B cell (primary cell): Measurements from ENCODE around the gene LIPC. TPM values are rescaled to one million over a fixed set of nuclear protein-coding genes. Genes with fewer than 3 reads are reported as not detected.

Experiments
- ATAC-seq: fragments of 200-7000 bp; cut with Tn5 transposase; one replicate; pipeline ENCODE4 v1.10.0; 2021; ENCODE audit warnings: low read depth, mild to moderate bottlenecking, moderate number of reproducible peaks, moderate library complexity
- CTCF ChIA-PET: fragments of 350-600 bp; sonication (Branson Sonifier 250); formaldehyde crosslinking; loops from one replicate; lab custom pipeline; 2021; ENCODE audit warnings: antibody characterized with exemption, inconsistent platforms; lab: Charles Lee
- POLR2A ChIA-PET: fragments of 350-600 bp; sonication (Branson Sonifier 250); formaldehyde crosslinking; loops from one replicate; lab custom pipeline; 2021; ENCODE audit warnings: antibody characterized with exemption; lab: Charles Lee
- DNase-seq: peaks from one replicate; pipeline ENCODE4 v3.0.0; 2013
- H2AFZ ChIP-seq: 2 replicates; pipeline ENCODE4 v1.6.1; 2012; ENCODE audit warnings: mild to moderate bottlenecking, low read depth, low read length; ENCODE audit not compliant: insufficient read depth, poor library complexity, severe bottlenecking
- H3K27ac ChIP-seq, 2 donors: 1 replicate in 1 of 2; 2 replicates in 1 of 2; pipeline ENCODE4 v1.5.1; 2012 to 2013; ENCODE audit warnings: low read length in 2 of 2, mild to moderate bottlenecking in 2 of 2, moderate library complexity in 1 of 2
- H3K27me3 ChIP-seq, 4 experiments: fragments of 200-600 bp in 1 of 4; sonication (generic) in 1 of 4; replicated peaks in 1 of 4; 1 replicate in 2 of 4; 2 replicates in 2 of 4; pipeline versions ENCODE4 v1.6.1 to v1.7.0; 2013 to 2016; ENCODE audit warnings: low read length in 3 of 4, mild to moderate bottlenecking in 2 of 4, mixed read lengths in 1 of 4, moderate library complexity in 1 of 4; ENCODE audit not compliant: insufficient read depth in 4 of 4, control insufficient read depth in 3 of 4; ENCODE audit errors: control extremely low read depth in 1 of 4
- H3K36me3 ChIP-seq, 2 experiments: replicated peaks in 1 of 2; 1 replicate in 1 of 2; 2 replicates in 1 of 2; pipeline versions ENCODE4 v1.6.1 to v1.7.1; 2013; ENCODE audit warnings: low read length in 1 of 2; ENCODE audit not compliant: insufficient read depth in 2 of 2, control insufficient read depth in 1 of 2; ENCODE audit errors: control extremely low read depth in 1 of 2, extremely low read depth in 1 of 2
- H3K4me1 ChIP-seq, 2 donors: fragments of 200-600 bp in 1 of 2; sonication (generic) in 1 of 2; 1 replicate in 1 of 2; 2 replicates in 1 of 2; pipeline versions ENCODE4 v1.5.1 to v1.6.1; 2013 to 2017; ENCODE audit warnings: low read length in 2 of 2; ENCODE audit not compliant: control insufficient read depth in 2 of 2, insufficient read depth in 2 of 2
- H3K4me2 ChIP-seq: replicated peaks from 2 replicates; pipeline ENCODE3; 2012; ENCODE audit warnings: mild to moderate bottlenecking, low read depth, low read length; ENCODE audit not compliant: poor library complexity, severe bottlenecking
- H3K4me3 ChIP-seq, 5 experiments: fragments of 200-600 bp in 1 of 5; sonication (generic) in 1 of 5; 1 replicate in 3 of 5; 2 replicates in 2 of 5; pipeline versions ENCODE4 v1.5.1 to v1.7.0; 2011 to 2016; ENCODE audit warnings: low read length in 4 of 5, mild to moderate bottlenecking in 4 of 5, low read depth in 2 of 5, control low read depth in 1 of 5, moderate library complexity in 1 of 5; ENCODE audit not compliant: insufficient read depth in 1 of 5; ENCODE audit errors: control extremely low read depth in 1 of 5, extremely low read depth in 1 of 5
- H3K79me2 ChIP-seq: fragments of 200-600 bp; sonication (generic); one replicate; pipeline ENCODE4 v1.6.0; 2016; ENCODE audit warnings: low read length; ENCODE audit not compliant: control insufficient read depth, insufficient read depth
- H3K9ac ChIP-seq: fragments of 200-600 bp; sonication (generic); 2 replicates; pipeline ENCODE4 v1.6.1; 2017; ENCODE audit warnings: mild to moderate bottlenecking, low read length, moderate library complexity
- H3K9me3 ChIP-seq, 3 donors: one replicate each; pipeline versions ENCODE4 v1.6.1 to v1.7.1; 2013; ENCODE audit warnings: low read length in 2 of 3; ENCODE audit not compliant: control insufficient read depth in 2 of 3, insufficient read depth in 1 of 3; ENCODE audit errors: control extremely low read depth in 1 of 3
- H4K20me1 ChIP-seq: 2 replicates; pipeline ENCODE4 v1.6.0; 2012; ENCODE audit warnings: mild to moderate bottlenecking, low read length; ENCODE audit not compliant: insufficient read depth, control insufficient read depth, poor library complexity, severe bottlenecking
- H3K27ac Mint-ChIP-seq: one replicate; pipeline ENCODE4 v1.8.0; 2021; ENCODE audit warnings: mixed read lengths
- H3K27me3 Mint-ChIP-seq: one replicate; pipeline ENCODE4 v1.8.0; 2021; ENCODE audit warnings: mixed read lengths
- H3K4me1 Mint-ChIP-seq: one replicate; pipeline ENCODE4 v1.8.0; 2021; ENCODE audit warnings: mixed read lengths
- H3K4me3 Mint-ChIP-seq: one replicate; pipeline ENCODE4 v1.8.0; 2021; ENCODE audit warnings: mixed read lengths
- H3K9me3 Mint-ChIP-seq: one replicate; pipeline ENCODE4 v1.8.0; 2022; ENCODE audit warnings: mixed read lengths; ENCODE audit not compliant: insufficient read depth
- EZH2 ChIP-seq: IDR thresholded peaks from 2 replicates; pipeline ENCODE4 v1.6.1; 2012; ENCODE audit warnings: borderline replicate concordance, low read depth, mild to moderate bottlenecking, moderate library complexity, low read length; ENCODE audit not compliant: insufficient read depth, poor library complexity, severe bottlenecking
- WGBS: methylation state at CpG from one replicate; pipeline ENCODE4 v1.1.5; 2013; ENCODE audit warnings: missing lambda C conversion rate; ENCODE audit not compliant: insufficient coverage; 5-methylcytosine and 5-hydroxymethylcytosine counted together
- intact Hi-C: fragments of 100-400 bp; cut with micrococcal nuclease; formaldehyde crosslinking; loops from one replicate; pipeline ENCODE4 v1.10.0; 2022
- polyA plus RNA-seq: library from polyadenylated mRNA; depleted of rRNA; stranded (reverse); fragments of >200 nt; gene quantifications from 2 replicates; pipeline ENCODE4 v1.2.3, GENCODE V29; 2012
- total RNA-seq, 2 donors: library from RNA; stranded (reverse); fragments of 120-200 nt in 1 of 2; gene quantifications; 1 replicate in 1 of 2; 2 replicates in 1 of 2; pipeline versions ENCODE4 v1.2.3 to v1.2.4, GENCODE V29; 2013 to 2022
- TF ChIP-seq, protein P1 (sequence below): fragments of 200-600 bp; IDR thresholded peaks from one replicate; pipeline ENCODE4 v1.8.0; 2022; ENCODE audit warnings: antibody characterized with exemption, mild to moderate bottlenecking

Gene LIPC
- total and polyA plus RNA-seq, 2 donors (not counting 1 experiment from before 2014, with no cell fraction given): not detected

DNA sequence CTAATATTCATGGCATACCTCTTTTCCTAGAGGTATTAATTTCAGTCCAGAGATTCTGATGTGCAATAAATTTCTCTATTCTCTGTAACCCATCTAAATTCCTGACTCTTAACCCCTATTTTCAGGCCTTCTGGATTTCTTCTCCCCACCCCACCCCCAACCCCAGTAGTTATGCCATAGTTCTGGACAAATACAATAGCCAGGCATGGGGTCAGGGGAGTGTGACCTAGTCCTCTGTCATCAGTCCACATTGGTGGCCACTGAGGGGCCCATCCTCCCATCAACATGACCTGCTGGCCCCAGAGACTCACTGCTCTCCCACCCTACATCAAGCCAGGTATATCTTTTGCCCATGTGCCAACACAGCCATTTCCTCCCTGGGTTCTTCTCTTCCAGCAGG is 3.8 kb upstream of the LIPC start:
- H3K4me1 ChIP-seq: no peaks in the 10 kb centered on the region
- Mint-ChIP-seq H3K4me3 (no peak overlapping the region), H3K9me3 (no peaks in the 10 kb centered on the region), H3K4me1 (no peaks in the 10 kb centered on the region), H3K27me3 (peaks cover 19% of the 10 kb centered on the region), H3K27ac (no peak overlapping the region)
- H3K27ac ChIP-seq: no peak overlapping the region
- H3K4me3 ChIP-seq: no peak overlapping the region
- TF ChIP-seq, protein P1, sequence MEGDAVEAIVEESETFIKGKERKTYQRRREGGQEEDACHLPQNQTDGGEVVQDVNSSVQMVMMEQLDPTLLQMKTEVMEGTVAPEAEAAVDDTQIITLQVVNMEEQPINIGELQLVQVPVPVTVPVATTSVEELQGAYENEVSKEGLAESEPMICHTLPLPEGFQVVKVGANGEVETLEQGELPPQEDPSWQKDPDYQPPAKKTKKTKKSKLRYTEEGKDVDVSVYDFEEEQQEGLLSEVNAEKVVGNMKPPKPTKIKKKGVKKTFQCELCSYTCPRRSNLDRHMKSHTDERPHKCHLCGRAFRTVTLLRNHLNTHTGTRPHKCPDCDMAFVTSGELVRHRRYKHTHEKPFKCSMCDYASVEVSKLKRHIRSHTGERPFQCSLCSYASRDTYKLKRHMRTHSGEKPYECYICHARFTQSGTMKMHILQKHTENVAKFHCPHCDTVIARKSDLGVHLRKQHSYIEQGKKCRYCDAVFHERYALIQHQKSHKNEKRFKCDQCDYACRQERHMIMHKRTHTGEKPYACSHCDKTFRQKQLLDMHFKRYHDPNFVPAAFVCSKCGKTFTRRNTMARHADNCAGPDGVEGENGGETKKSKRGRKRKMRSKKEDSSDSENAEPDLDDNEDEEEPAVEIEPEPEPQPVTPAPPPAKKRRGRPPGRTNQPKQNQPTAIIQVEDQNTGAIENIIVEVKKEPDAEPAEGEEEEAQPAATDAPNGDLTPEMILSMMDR: no peak
- TF ChIP-seq EZH2: no peak
- ChIA-PET CTCF (no interaction called here), POLR2A (no interaction called here)
- intact Hi-C loops: no loop called here
- no peak for DNase-seq
- H3K4me2 ChIP-seq: no peak overlapping the region
- H2AFZ ChIP-seq: no peak overlapping the region
- no peak for ATAC-seq
- H3K36me3 ChIP-seq: no peaks in the 10 kb centered on the region
- no peaks in the 10 kb centered on the region for H3K27me3 ChIP-seq
- no peaks in the 10 kb centered on the region for H3K9me3 ChIP-seq
- no peaks in the 10 kb centered on the region for H3K79me2 ChIP-seq
- H3K9ac ChIP-seq: no peak overlapping the region
- no peaks in the 10 kb centered on the region for H4K20me1 ChIP-seq

DNA sequence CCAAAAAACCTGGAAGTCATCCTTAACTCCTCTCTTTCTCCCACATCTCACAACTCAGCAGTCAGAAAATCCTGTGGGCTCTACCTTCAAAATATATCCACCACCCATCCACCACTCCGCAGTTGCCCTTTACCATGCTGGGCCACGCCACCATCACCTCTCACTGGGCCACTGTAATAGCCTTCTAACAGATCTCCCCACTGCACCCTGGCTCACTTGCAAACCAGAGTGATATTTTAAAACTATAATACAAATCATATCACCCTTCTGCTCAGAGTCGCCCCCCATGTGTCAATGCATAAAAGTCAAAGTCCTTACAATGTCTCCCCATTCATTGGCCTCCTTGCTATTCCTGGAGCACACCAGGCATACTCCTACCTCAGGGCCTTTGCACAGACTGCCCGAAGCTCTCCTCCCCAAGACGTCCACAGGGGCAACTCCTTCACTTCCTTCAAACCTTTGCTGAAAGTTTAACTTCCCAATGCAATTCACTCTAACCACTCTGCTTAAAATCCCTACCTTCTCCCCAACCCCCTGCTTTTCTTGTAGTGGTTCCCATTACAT is 1.5 kb upstream of the LIPC start:
- Histone ChIP-seq H2AFZ (no peak overlapping the region), H3K4me2 (no peak overlapping the region), H4K20me1 (no peaks in the 10 kb centered on the region), H3K4me3 (no peak overlapping the region), H3K9ac (no peak overlapping the region), H3K79me2 (no peaks in the 10 kb centered on the region), H3K4me1 (no peaks in the 10 kb centered on the region), H3K9me3 (no peaks in the 10 kb centered on the region), H3K27ac (no peak overlapping the region), H3K36me3 (no peaks in the 10 kb centered on the region), H3K27me3 (no peaks in the 10 kb centered on the region)
- TF ChIP-seq EZH2: no peak
- TF ChIP-seq, protein P1: no peak
- POLR2A ChIA-PET: no interaction called here
- no peak overlapping the region for H3K4me3 Mint-ChIP-seq
- H3K9me3 Mint-ChIP-seq: no peaks in the 10 kb centered on the region
- H3K27ac Mint-ChIP-seq: no peak overlapping the region
- intact Hi-C loops: no loop called here
- no peak for DNase-seq
- 93% methylated on average over 5 of the region's 5 CpGs for WGBS
- peaks cover 19% of the 10 kb centered on the region for H3K27me3 Mint-ChIP-seq
- no peaks in the 10 kb centered on the region for H3K4me1 Mint-ChIP-seq
- no peak for ATAC-seq
- CTCF ChIA-PET: no interaction called here
